Left lung (tissue), 10 donors: ENCODE results near the gene C6orf120. TPM values are rescaled to one million over a fixed set of nuclear protein-coding genes. Genes with fewer than 3 reads are reported as not detected.

Source experiments
- ATAC-seq: fragments of 200-7000 bp; cut with Tn5 transposase; one replicate; pipeline ENCODE4 v1.9.1; 2020; ENCODE audit warnings: moderate library complexity
- DNase-seq, 4 donors: peaks; one replicate each; pipeline ENCODE4 v3.0.0-alpha.2; 2013 to 2020
- H3K27ac ChIP-seq, 2 donors: fragments of 200-600 bp; sonication (generic) in 1 of 2; one replicate each; pipeline versions ENCODE4 v1.5.0 to v1.8.0; 2020 to 2021
- H3K27me3 ChIP-seq, 2 donors: fragments of 200-600 bp; sonication (generic) in 1 of 2; one replicate each; pipeline versions ENCODE4 v1.5.0 to v1.8.0; 2020 to 2021
- H3K36me3 ChIP-seq, 2 donors: fragments of 200-600 bp; sonication (generic) in 1 of 2; one replicate each; pipeline versions ENCODE4 v1.5.0 to v1.8.0; 2020 to 2021
- H3K4me1 ChIP-seq, 2 donors: fragments of 200-600 bp; one replicate each; pipeline ENCODE4 v1.8.0; 2021
- H3K4me3 ChIP-seq, 2 donors: fragments of 200-600 bp; sonication (generic) in 1 of 2; one replicate each; pipeline versions ENCODE4 v1.5.0 to v1.8.0; 2020 to 2021; ENCODE audit warnings: mild to moderate bottlenecking in 1 of 2
- H3K9me3 ChIP-seq, 2 donors: fragments of 200-600 bp; sonication (generic) in 1 of 2; one replicate each; pipeline versions ENCODE4 v1.5.0 to v1.8.0; 2020 to 2021
- intact Hi-C, 2 donors: fragments of 100-400 bp; cut with DNase I; formaldehyde crosslinking; loops; one replicate each; pipeline versions ENCODE4 v1.11.2 to v1.14.2; 2022
- polyA plus RNA-seq, 6 donors: library from polyadenylated mRNA; unstranded; fragments of 120-200 nt; gene quantifications; one replicate each; pipeline ENCODE4 v1.2.1, GENCODE V29; 2013; ENCODE audit not compliant: insufficient read length in 6 of 6
- total RNA-seq, 2 donors: library from RNA; stranded (reverse); fragmentation: NEBNext Ultra II Directional; extraction: Animal tissue kit (Norgen Biotek cat#: 25700); gene quantifications; one replicate each; pipeline ENCODE4 v1.2.1, GENCODE V29; 2021
- TF ChIP-seq, protein P1 (sequence below), 2 donors: fragments of 200-600 bp; sonication (generic) in 1 of 2; IDR thresholded peaks; one replicate each; pipeline versions ENCODE4 v1.5.0 to v1.8.0; 2021; ENCODE audit warnings: antibody characterized with exemption in 2 of 2
- donor health status: DM: no; HTN: yes; CAD: no.
- donor health status: DM: no; HTN: no; CAD: no.

C6orf120 gene
- total and polyA plus RNA-seq, 8 donors: 24.4 to 28.8 (median 26.3) TPM

DNA sequence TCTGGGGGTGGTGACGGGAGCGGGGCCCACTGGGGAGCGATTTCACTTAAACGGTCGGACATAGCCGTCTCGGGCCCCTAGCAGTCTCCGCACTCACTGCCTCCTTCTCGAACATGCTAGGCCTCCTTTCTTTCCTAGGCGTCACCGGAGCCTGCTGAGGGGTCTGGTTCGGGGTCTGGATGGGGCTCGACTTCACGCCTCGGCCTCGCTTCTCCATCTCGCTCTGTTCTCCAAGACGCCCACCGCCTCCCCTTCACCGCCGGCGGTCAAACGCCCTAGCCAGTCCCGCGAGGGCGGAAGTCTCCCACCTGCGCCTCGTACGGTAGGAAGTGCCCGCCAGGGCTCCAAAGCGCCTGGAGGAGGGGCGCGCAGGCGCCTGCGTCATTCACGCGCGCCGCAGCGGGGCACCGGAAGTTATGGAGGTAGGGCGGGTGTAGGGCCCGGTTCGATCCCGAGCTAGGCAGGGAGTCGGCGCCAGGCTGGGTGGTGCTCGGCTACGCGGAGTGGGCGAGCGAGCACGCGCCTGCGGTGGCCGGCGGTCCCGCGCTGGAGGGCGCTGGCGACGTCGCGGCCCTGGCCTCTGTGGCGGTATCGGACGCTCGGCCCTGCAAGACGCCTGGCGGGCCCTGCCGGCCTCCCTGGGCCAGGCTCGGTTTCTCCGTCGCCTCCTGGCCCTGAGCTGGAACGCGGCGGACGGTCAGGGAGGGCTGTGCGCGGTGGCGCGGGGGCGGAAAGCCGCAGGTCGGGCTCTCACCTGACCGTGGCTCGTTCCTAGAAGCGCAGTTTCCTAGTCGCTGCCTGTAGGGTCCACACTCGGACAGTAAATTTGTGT, 49.5 kb downstream of the C6orf120 start, which contains the start of the genes DYNLT2 and ERMARD:
TSS of gene DYNLT2 (minus strand) at position 331 of the 832 bp plus-strand sequence. CDS start at position 217, 114 bp downstream.
TSS of gene ERMARD (plus strand) at position 381 of the 832 bp plus-strand sequence. CDS start at position 417, 36 bp downstream.
- Histone ChIP-seq H3K27ac (peak within 1 kb of the TSS; percentile 94 to 96), H3K36me3 (no peaks in the 10 kb centered on the region), H3K27me3 (no peaks in the 10 kb centered on the region), H3K9me3 (no peaks in the 10 kb centered on the region), H3K4me1 (peaks cover 5 to 21% of the 10 kb centered on the region in 2 donors), H3K4me3 (peak within 1 kb of the TSS; percentile 72 to 80)
- DNase-seq (peak; percentile 93 to 97 (median 96)), ATAC-seq (peak; percentile 99)
- TF ChIP-seq, protein P1, sequence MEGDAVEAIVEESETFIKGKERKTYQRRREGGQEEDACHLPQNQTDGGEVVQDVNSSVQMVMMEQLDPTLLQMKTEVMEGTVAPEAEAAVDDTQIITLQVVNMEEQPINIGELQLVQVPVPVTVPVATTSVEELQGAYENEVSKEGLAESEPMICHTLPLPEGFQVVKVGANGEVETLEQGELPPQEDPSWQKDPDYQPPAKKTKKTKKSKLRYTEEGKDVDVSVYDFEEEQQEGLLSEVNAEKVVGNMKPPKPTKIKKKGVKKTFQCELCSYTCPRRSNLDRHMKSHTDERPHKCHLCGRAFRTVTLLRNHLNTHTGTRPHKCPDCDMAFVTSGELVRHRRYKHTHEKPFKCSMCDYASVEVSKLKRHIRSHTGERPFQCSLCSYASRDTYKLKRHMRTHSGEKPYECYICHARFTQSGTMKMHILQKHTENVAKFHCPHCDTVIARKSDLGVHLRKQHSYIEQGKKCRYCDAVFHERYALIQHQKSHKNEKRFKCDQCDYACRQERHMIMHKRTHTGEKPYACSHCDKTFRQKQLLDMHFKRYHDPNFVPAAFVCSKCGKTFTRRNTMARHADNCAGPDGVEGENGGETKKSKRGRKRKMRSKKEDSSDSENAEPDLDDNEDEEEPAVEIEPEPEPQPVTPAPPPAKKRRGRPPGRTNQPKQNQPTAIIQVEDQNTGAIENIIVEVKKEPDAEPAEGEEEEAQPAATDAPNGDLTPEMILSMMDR (IDR thresholded peaks at IDR 0.05): peak in 1 of 2 donors; percentile 58
- intact Hi-C loops: no loop called here

DNA sequence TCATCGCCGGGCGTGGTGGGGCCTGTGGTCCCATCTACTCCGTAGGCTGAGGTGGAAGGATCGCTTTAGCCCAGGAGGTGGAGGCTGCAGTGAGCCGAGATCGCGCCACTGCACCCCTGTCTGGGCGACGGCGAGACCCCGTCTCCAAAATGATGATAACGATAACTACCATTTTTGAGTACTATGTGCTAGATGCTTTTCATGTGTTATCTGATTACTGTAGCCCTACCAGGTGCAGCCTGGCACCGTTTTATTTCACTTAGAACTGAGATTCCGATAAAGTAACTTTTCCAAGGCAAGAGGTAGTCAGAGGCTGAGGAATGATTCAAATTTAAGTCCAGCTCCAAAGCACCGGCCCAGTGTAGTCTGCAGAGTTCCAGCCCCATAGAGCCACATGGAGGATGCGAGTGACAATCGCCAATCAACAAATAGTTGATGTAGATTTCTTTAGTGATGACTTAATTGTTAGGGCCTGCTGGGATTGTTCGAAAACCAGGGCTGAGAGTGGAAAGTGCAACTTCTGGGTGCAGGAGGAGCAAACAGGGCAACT, 50.2 kb downstream of the C6orf120 start:
- H3K36me3 ChIP-seq: peaks cover 0 to 5% of the 10 kb centered on the region in 2 donors
- H3K27ac ChIP-seq: peak overlapping the region; percentile 94 to 96
- H3K9me3 ChIP-seq: no peaks in the 10 kb centered on the region
- ATAC-seq: peak; percentile 7
- no peaks in the 10 kb centered on the region for H3K27me3 ChIP-seq
- intact Hi-C loops: no loop called here
- H3K4me1 ChIP-seq: peaks cover 5 to 21% of the 10 kb centered on the region in 2 donors
- TF ChIP-seq, protein P1 (IDR thresholded peaks at IDR 0.05): no peak
- H3K4me3 ChIP-seq: peak overlapping the region; percentile 72 to 80
- peak in 1 of 4 donors; percentile 7 for DNase-seq

Other genes starting within 250 kb of the C6orf120 start
- 10 to 100 TPM; 31.3 to 31.9 TPM for gene WDR27, start 97 bp upstream of the C6orf120 start, total RNA-seq
- 100 to 1,000 TPM in 2 of 6 donors, 10 to 100 TPM in 4; 56.4 to 104 (median 86.5) TPM for gene WDR27, start 97 bp upstream of the C6orf120 start, polyA plus RNA-seq
- 10 to 100 TPM; 33.5 to 37.0 TPM for gene PHF10, start 22.4 kb downstream of the C6orf120 start, total RNA-seq
- 100 to 1,000 TPM in 5 of 6 donors, 10 to 100 TPM in 1; 99.9 to 122 (median 109) TPM for gene PHF10, start 22.4 kb downstream of the C6orf120 start, polyA plus RNA-seq
- gene DYNLT2, start 49.4 kb downstream of the C6orf120 start, total RNA-seq: 1 to 10 TPM; 1.4 to 1.7 TPM
- 10 to 100 TPM in 1 of 6 donors, 1 to 10 TPM in 5; 4.7 to 10.6 (median 7.1) TPM for gene DYNLT2, start 49.4 kb downstream of the C6orf120 start, polyA plus RNA-seq
- 10 to 100 TPM; 16.8 to 24.0 TPM for gene ERMARD, start 49.5 kb downstream of the C6orf120 start, total RNA-seq
- 10 to 100 TPM; 42.8 to 56.1 (median 47.4) TPM for gene ERMARD, start 49.5 kb downstream of the C6orf120 start, polyA plus RNA-seq